NT2/D1 (cell line): ENCODE results near the gene FBXL14.

Experiments used
- SUZ12 ChIP-seq: IDR thresholded peaks from 2 replicates; pipeline ENCODE4 v1.6.1; 2011; ENCODE audit not compliant: insufficient read length, insufficient read depth; ENCODE audit errors: extremely low read depth
- YY1 ChIP-seq: IDR thresholded peaks from 2 replicates; pipeline ENCODE4 v1.6.1; 2011; ENCODE audit not compliant: insufficient read length, insufficient read depth
- ZNF274 ChIP-seq: IDR thresholded peaks from 2 replicates; pipeline ENCODE4 v1.6.1; 2011; ENCODE audit warnings: mild to moderate bottlenecking, low read depth, low read length

GRCh38 chr12:1643043-1643442 lies 48.7 kb upstream of the FBXL14 start:
- TF ChIP-seq SUZ12, result no peak
- no peak for TF ChIP-seq YY1
- no peak for TF ChIP-seq ZNF274
